NK-92 (cell line): ENCODE results near the gene PRUNE2.

ENCODE experiments used
- DNase-seq: peaks from one replicate; lab custom pipeline; 2025; ENCODE audit not compliant: unreplicated experiment; lab: John Stamatoyannopoulos, UW

Gene PRUNE2

GRCh38 chr9:76738402-76738801 lies 167.5 kb downstream of the PRUNE2 start:
- no peak for DNase-seq

GRCh38 chr9:76737154-76737902 lies 168.6 kb downstream of the PRUNE2 start:
- DNase-seq = no peak

GRCh38 chr9:76734716-76735115 lies 171.2 kb downstream of the PRUNE2 start:
- DNase-seq = no peak

- no peak for DNase-seq
Observed at GRCh38 chr9:76733096-76733495, 172.8 kb downstream of the PRUNE2 start.

DNA sequence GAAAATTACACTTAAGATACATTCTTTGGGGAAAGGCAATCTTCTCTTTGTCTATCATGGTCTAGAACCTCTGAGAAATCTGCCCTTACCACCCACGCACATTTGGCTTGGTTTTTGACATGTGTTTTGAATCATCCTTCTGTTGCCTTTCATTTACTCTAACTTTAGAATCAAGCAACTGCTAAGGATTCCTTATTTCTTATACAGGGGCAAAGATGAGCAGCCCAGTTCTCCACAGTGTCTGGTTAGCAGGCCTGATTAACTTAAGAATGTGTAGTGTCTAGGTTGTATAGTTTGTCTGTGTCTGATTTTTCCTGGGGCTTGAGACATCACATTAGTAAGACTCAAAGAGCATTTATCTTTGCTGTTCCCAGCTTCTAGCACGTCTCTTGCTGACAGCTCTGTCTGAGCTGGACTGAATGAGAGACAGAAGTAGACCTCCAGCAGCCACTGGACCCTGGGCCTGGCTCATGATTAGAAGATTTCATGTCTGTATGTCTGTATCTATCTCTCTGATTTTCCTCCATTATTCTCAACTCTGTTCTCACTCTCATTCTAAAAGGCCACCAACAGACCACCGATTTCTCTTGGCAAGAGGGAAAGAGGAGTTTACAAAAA lies 173.5 kb downstream of the PRUNE2 start:
- no peak for DNase-seq

- DNase-seq = no peak
Observed at GRCh38 chr9:76730801-76731200, 175.1 kb downstream of the PRUNE2 start.

- no peak for DNase-seq
Observed at GRCh38 chr9:76729980-76730737, 175.8 kb downstream of the PRUNE2 start.

GRCh38 chr9:76729116-76729515 lies 176.8 kb downstream of the PRUNE2 start:
- DNase-seq = no peak

DNA sequence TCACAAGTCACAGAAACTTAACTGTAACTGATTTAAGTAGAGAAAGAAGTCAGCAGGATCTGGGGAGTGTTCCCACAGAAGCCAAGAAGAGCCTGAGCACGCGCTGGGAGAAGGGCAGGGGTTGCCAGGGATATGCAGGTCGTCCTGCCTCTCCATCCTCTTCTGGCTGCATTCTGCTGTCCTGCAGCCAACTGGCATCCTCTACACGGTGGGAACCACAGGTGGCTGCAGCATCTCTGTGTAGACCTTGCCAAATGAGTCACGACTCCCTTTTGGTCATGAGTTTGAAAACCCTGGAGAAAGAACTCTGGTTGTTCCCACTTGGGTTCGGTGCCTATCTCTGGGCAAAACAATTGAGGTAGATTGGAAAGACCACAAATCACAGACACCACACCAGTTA lies 180.0 kb downstream of the PRUNE2 start:
- no peak for DNase-seq

DNA sequence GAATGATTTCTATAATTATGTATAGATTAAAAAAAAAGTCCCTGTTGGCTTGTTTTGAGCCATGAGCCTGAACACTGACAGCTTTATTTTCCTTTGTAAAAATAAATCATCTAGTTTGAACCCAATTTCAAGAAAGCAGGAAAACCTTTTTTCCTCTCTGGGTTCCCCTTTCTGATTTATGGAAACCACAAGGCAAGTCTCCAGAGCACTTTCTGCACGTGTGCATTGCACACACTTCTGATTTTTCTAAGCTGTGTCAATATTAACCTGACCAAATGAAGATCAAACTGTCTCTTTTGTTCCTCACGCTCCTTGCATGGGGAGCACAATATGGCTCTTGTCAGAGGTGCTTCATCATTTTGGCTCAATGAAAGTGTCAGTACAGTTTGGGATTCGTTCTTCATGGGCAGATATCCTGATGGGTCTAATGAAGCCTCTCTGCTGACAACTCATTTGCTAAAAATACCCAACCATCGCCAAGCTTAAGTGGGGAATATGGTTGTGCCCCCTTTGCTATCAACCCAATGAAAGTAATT lies 180.8 kb downstream of the PRUNE2 start:
- no peak for DNase-seq

DNA sequence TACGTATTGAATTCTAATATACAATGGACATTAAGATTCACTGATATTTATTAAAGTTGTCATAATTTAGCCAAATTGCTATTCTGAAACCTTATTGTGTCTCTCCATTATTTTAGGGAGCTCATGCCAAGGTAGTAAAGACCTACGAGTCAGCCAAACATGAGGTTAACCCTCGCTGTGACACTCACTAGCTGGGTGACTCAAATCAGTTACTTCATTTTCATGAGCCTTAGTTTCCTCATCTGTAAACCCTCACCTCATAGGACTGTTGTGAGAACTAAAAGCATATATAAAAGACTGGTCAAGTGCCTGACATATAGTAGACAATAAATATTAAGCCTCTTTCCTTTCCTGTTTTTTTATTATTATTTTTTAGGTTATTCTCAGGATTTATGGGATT lies 185.7 kb downstream of the PRUNE2 start:
- DNase-seq = no peak

GRCh38 chr9:76718166-76718565 lies 187.7 kb downstream of the PRUNE2 start:
- no peak for DNase-seq

DNA sequence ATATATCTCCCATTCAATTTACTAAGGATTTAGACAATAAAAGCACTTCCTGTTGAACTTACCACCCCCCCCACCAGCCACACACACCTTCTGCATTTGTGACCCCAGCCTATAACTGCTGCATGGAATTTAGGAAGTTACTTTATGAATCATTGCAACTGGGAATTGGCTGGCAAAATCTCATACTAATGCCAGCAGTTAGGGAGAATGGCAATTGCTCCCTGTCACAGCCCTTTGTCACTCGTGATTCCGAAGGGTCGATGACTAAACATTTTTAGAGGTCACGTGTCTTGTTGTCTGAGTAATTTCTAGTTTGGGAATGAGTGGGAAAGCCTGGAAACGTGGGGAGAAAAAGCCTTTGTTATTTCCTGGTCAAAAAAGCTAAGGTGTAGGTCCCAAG lies 188.3 kb downstream of the PRUNE2 start:
- DNase-seq = no peak

DNA sequence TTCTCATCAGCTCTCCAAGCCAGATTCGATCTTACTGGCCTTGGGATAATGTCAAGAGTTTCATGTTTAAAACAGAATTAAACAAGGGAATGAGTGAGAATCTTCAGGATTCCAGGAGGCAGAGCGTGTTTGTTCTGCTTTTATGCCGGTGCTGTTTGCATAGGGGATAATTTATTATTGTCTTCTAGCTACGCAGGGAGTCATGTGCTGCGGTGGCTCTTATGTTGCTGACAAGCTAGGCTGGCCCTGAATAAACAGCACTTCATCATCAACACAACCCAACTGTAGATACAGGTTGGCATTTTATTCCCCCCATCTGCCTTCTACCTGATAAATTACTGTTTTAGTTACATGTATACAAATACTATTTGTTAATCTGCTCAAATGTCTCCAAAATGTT lies 188.7 kb downstream of the PRUNE2 start:
- DNase-seq = no peak

- DNase-seq = no peak
Observed at GRCh38 chr9:76716085-76716672, 189.7 kb downstream of the PRUNE2 start.

GRCh38 chr9:76713381-76713780 lies 192.5 kb downstream of the PRUNE2 start:
- no peak for DNase-seq

DNA sequence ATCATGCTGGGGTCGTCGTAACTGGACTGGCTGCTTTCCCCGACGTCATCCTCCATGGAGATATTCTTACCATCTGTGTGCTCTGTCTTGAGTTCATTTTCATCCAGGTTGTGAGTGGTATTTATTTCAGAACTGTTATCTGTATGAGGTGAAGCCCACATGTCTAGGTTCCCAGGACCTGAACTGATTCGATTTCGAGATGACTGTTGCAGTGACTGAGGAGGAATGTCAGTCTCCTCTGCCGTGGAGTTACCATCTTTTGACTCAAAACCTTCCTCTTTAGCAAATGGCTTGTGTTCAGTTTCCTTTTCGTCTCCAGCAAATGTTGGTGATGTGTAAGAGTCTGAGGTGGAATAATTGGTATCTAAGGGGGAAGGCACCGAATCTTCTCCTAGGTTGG lies 196.9 kb downstream of the PRUNE2 start:
- no peak for DNase-seq

DNA sequence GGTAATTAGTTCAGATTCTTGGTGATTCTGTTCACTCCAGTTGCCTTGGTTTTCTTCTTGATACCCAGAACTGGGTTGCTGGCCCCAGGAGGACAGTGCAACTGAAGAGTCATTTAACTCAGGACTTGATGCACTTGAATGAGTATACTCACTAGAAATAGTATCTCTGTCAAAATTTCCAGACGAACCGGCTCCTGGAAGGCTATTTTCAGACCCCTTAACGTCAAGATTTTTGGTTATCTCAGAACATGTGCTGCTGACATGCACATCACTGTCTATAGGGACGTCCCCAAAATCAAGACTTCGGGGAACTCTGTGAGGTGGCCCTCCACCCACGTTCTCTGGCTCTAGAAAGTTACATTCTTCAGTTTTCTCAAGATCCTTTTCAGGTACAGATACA lies 198.4 kb downstream of the PRUNE2 start:
- no peak for DNase-seq

GRCh38 chr9:76704593-76705204 lies 201.2 kb downstream of the PRUNE2 start:
- no peak for DNase-seq

GRCh38 chr9:76703270-76703669 lies 202.6 kb downstream of the PRUNE2 start:
- no peak for DNase-seq

DNA sequence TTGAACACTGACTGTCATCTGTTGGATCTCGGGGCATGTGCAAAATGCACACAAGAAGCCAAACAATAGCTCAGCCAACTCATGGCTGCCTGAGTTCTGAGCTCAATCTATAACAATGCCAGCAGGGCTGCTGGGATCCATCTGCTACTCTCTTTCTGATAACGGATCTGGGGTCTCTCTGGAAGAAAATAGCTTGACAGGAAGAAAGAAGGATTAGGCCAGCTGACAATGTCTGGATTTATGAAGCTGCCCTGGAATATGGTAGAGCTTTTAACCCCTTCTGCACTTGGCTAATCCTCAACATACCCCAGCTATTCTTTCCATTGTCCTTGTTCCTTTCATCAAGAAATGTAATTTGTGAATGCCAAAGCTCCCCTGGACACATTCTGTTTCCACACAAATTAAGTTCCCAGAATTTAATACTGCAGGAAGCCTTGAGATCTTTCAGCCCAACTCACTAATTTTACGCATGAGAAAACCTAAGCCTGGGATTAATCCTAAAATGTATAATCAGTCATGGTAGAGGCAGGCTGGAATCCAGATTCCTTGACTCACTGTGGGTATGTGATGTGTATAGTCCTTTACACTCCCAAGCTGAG lies 204.4 kb downstream of the PRUNE2 start:
- DNase-seq = no peak
